HFF-Myc (cell line): ENCODE data around the gene CD109.
A peak's percentile ranks its signal among the peaks of the same experiment; 100 is the strongest.

ENCODE experiments used
- DNase-seq: peaks from one replicate; pipeline ENCODE4 v3.0.0-alpha.2; 2011; ENCODE audit warnings: low read depth; ENCODE audit errors: extremely low read depth
- H3K4me3 ChIP-seq: replicated peaks from 2 replicates; pipeline ENCODE4 v1.5.1; 2011; ENCODE audit warnings: low read depth, mild to moderate bottlenecking, control low read depth, low read length
- CTCF ChIP-seq: IDR thresholded peaks from 2 replicates; pipeline ENCODE4 v1.5.1; 2012; ENCODE audit warnings: mild to moderate bottlenecking, low read depth, low read length, control low read depth; ENCODE audit errors: missing control alignments

The CD109 gene

GRCh38 chr6:73766040-73766439 is 70.0 kb downstream of the CD109 start:
- no peak overlapping the region for H3K4me3 ChIP-seq
- no peak for DNase-seq
- TF ChIP-seq CTCF, result no peak

GRCh38 chr6:73768558-73768957 is 72.6 kb downstream of the CD109 start:
- TF ChIP-seq CTCF, result no peak
- no peak for DNase-seq
- H3K4me3 ChIP-seq, result no peak overlapping the region

GRCh38 chr6:73769976-73770375 is 74.0 kb downstream of the CD109 start:
- no peak for TF ChIP-seq CTCF
- H3K4me3 ChIP-seq, result no peak overlapping the region
- DNase-seq, result no peak

- peak; percentile 40 for DNase-seq
- no peak for TF ChIP-seq CTCF
- H3K4me3 ChIP-seq, result no peak overlapping the region
Observed at GRCh38 chr6:73774311-73774774, 78.3 kb downstream of the CD109 start.

- DNase-seq, result no peak
- no peak overlapping the region for H3K4me3 ChIP-seq
- no peak for TF ChIP-seq CTCF
Observed at GRCh38 chr6:73779943-73780342, 83.9 kb downstream of the CD109 start.

GRCh38 chr6:73782911-73783310 is 86.9 kb downstream of the CD109 start:
- no peak for DNase-seq
- no peak for TF ChIP-seq CTCF
- no peak overlapping the region for H3K4me3 ChIP-seq
